ENCODE results near the gene MCC.

DNA sequence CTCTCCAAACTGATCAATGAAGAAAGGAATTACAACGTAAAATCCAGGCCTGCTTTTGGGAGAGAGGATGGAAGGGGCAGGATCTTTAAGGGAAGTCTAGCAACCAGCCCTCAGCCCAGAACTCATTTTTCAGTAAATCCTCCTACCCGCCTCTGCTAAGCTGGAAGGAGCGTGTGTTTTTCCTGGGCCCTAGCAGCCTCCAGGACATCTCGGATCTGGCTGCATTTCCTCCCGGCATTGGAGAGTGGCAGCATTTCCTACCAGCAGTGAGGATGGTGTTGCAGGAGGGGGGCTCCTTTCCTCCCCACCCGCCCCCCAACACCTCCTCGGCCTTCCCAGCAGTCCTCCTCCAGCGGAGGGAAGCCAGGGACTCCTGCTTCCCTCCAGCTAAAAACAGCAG, 457.1 kb downstream of the MCC start:
- no peak for TF ChIP-seq POLR2AphosphoS5 (IDR thresholded peaks at IDR 0.05)
- no peak for TF ChIP-seq POLR2A (IDR thresholded peaks at IDR 0.05; ENCODE audit: low read depth)
